Measurements from ENCODE around the gene ADNP2.

ADNP2 gene

DNA sequence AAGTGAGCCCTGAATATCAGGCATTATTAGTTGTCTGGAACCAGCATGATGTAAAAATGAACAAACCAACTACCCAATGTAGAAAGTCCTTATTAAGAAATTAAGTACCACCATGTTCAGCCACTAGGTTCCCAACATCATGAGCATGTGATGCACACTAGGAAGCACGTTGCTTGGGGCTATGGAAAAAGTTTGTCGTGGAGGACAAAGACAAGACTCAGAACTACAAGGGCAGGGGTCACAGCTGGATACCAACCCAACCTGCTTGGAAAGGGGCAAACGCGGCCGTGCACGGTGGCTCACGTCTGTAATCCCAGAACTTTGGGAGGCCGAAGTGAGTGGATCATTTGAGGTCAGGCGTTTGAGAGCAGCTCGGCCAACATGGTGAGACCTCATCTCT lies 64.0 kb downstream of the ADNP2 start:
- no peaks in the 10 kb centered on the region for H3K27me3 ChIP-seq (ENCODE audit: insufficient read depth, low read length)
- no peaks in the 10 kb centered on the region for H3K4me1 ChIP-seq (ENCODE audit: insufficient read depth, low read length)
- no peak overlapping the region for H2AFZ ChIP-seq (ENCODE audit: low read depth, low read length)
- H3K4me3 ChIP-seq (ENCODE audit: low read length): no peak overlapping the region
- H3K36me3 ChIP-seq (ENCODE audit: insufficient read depth, low read length): peaks cover 4% of the 10 kb centered on the region
- peaks cover 4% of the 10 kb centered on the region for H3K9me3 ChIP-seq (ENCODE audit: low read length)

DNA sequence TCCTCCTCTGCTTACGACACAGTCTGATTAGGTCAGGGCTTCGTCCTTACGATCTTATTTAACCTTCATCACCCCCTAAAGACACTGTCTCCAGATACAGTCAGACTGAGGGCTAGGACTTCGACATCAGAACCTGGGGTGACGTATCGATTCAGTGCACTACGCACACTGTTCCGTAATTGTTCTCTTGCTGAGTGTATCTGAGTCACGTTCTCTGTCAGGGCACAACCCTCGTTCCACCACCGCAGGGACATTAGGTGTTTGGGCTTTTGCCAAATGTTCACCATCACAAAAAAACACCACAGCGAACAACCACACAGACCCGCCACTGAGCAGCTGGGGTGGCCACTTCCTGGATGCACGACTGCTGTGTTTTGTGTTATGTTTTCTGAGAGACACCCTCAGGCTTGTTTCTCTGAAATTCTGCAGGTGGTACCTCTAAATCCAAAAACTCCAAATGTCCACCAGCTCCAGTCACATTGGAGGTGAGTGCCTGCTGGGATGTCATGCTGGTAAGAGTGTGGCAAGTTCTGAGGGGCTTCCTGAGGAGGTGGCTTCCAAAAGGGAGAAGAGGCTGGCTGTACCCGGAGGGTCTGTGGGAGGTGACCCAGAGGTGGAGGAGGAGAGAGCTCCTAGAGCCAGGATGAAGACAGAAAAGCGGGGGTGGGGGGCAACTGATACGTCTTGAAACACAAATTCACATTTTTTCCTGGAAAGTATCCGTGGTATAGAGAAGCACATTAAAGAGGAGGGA lies 66.6 kb downstream of the ADNP2 start:
- H3K36me3 ChIP-seq (ENCODE audit: insufficient read depth, low read length): peaks cover 2% of the 10 kb centered on the region
- no peak overlapping the region for H2AFZ ChIP-seq (ENCODE audit: low read depth, low read length)
- peaks cover 4% of the 10 kb centered on the region for H3K9me3 ChIP-seq (ENCODE audit: low read length)

DNA sequence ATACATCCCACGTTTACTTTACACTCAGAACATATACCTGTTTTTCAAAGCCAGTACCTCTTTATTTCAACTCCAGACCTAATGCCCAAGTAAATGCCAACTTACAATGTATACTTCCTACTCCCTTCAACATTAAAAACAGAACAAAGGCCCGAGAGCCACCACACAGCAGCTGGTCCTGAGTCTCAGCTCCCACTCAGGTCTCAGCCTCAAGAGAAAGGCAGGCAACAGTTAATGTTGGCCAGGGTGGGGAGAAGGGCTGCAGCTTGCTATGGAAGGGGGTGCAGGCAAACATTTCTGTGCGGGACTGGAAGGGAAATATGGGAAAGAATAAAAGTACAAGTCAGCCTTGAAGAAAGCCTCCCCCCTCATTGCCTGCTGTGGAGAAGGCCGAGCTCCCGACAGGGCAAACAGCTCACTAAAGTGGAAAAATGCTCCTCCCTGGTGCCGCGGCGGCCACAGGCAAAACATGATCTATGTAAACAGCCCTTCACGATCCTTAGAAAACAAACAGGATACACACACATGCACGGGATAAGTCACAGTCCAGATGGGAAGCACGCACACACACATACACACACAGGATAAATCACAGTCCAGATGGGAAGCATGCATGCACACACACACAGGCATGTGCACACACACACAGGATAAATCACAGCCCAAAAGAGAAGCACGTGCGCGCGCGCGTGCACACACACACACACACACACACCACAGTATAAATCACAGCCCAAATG lies 67.4 kb downstream of the ADNP2 start:
- H3K4me3 ChIP-seq (ENCODE audit: low read length): no peak overlapping the region
- H2AFZ ChIP-seq (ENCODE audit: low read depth, low read length): no peak overlapping the region
- peaks cover 4% of the 10 kb centered on the region for H3K9me3 ChIP-seq (ENCODE audit: low read length)
- peaks cover 2% of the 10 kb centered on the region for H3K36me3 ChIP-seq (ENCODE audit: insufficient read depth, low read length)
- H3K27me3 ChIP-seq (ENCODE audit: insufficient read depth, low read length): no peaks in the 10 kb centered on the region
- no peaks in the 10 kb centered on the region for H3K4me1 ChIP-seq (ENCODE audit: insufficient read depth, low read length)

More for the DNA sequence above, 66.6 kb downstream of the ADNP2 start:
- no peaks in the 10 kb centered on the region for H3K27me3 ChIP-seq (ENCODE audit: insufficient read depth, low read length)
- no peak overlapping the region for H3K4me3 ChIP-seq (ENCODE audit: low read length)
- no peaks in the 10 kb centered on the region for H3K4me1 ChIP-seq (ENCODE audit: insufficient read depth, low read length)

DNA sequence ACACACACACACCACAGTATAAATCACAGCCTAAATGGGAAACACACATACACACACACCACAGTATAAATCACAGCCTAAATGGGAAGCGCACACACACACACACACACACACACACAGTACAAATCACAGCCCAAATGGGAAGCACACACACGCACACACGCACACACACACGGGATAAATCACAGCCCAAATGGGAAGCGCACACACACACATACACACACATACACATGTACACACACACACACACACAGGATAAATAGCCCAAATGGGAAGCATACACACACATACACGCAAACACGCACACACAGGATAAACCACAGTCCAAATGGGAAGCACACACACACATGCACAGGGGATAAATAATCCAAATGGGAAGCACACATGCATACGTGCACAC lies 68.1 kb downstream of the ADNP2 start:
- no peak overlapping the region for H3K4me3 ChIP-seq (ENCODE audit: low read length)
- peaks cover 2% of the 10 kb centered on the region for H3K4me1 ChIP-seq (ENCODE audit: insufficient read depth, low read length)
- H3K27me3 ChIP-seq (ENCODE audit: insufficient read depth, low read length): no peaks in the 10 kb centered on the region
- no peak overlapping the region for H2AFZ ChIP-seq (ENCODE audit: low read depth, low read length)
- H3K36me3 ChIP-seq (ENCODE audit: insufficient read depth, low read length): peaks cover 2% of the 10 kb centered on the region
- peaks cover 4% of the 10 kb centered on the region for H3K9me3 ChIP-seq (ENCODE audit: low read length)

DNA sequence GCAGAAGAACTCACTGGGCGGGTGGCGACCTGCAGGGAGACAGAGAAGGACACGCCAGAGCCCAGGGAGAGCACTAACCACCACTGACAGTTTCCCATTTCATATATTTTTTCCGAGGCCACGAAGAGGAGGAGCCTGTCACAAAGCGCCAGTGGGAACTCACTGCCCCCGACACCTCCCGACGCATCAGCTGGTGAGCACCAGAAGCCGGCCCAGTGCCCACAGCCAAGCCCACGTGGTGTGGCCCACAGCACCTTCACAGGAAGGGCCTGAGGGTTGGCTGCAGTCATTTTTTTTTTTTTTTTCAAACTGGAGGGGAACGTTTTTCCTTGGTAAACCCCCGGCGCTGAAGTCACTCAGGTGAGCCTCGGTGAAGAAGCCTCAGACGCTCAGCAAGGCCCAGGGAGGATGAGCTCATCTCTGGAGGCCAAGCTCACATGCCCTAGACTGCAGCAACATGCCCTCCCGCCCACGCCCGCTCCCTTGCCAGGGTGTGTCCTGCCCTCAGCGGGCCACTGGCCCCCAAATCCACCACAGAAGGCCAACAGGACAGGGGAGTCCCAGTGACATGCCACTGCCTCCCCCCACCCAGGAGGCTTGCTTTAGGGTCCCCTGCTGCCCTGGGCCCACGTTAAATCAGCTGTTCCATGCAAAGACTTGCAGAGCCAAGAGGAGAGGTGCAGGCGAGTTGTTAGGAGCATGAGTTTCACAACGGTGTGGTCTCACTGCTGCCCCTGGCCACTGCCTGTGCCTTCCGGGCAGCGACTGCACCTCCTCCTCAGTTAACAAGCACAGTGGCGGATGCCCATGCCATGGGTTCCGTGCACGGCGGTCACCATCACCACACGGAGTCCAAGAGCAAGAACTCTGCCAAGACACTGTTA lies 70.1 kb downstream of the ADNP2 start:
- H3K4me1 ChIP-seq (ENCODE audit: insufficient read depth, low read length): peaks cover 5% of the 10 kb centered on the region
- H2AFZ ChIP-seq (ENCODE audit: low read depth, low read length): no peak overlapping the region
- no peaks in the 10 kb centered on the region for H3K27me3 ChIP-seq (ENCODE audit: insufficient read depth, low read length)
- H3K4me3 ChIP-seq (ENCODE audit: low read length): no peak overlapping the region
- peaks cover 3% of the 10 kb centered on the region for H3K9me3 ChIP-seq (ENCODE audit: low read length)
- H3K36me3 ChIP-seq (ENCODE audit: insufficient read depth, low read length): peaks cover 2% of the 10 kb centered on the region

DNA sequence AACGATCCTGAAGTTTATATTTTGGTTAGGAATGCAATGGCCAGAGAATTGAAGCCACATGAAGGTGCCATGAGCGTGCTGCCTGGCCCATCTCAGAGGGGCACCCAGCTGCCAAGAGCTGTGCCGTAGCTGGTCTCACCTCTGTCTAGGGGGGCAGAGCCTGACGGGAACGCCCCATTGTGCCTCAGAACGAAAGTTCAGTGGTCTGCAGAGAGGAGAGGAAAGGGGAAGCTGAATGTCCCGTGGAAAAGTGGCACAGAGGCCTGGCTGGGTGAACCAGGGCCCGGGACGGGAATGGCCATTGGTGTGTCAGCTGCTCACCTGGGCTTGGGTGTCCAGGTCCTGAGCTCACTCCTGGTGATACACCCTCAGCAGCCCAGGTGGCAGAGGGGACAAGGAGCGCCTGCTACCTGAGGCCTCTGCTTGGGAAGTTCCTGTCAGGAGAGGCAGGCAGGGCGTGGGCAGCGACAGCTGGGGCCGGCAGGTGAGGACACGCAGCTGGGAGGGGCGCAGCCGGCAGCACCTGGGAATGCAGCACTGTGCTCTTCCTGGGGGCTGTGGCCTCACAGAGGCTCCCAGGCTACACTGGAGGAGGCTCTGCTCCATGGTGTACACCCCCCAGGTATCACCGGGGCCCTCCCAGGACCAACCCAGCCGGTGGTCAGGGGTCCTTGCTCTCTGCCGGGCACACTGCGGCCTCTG lies 70.9 kb downstream of the ADNP2 start:
- Histone ChIP-seq H2AFZ (ENCODE audit: low read depth, low read length) (no peak overlapping the region), H3K4me1 (ENCODE audit: insufficient read depth, low read length) (peaks cover 5% of the 10 kb centered on the region), H3K4me3 (ENCODE audit: low read length) (no peak overlapping the region), H3K36me3 (ENCODE audit: insufficient read depth, low read length) (peaks cover 2% of the 10 kb centered on the region), H3K9me3 (ENCODE audit: low read length) (peaks cover 2% of the 10 kb centered on the region), H3K27me3 (ENCODE audit: insufficient read depth, low read length) (no peaks in the 10 kb centered on the region)

DNA sequence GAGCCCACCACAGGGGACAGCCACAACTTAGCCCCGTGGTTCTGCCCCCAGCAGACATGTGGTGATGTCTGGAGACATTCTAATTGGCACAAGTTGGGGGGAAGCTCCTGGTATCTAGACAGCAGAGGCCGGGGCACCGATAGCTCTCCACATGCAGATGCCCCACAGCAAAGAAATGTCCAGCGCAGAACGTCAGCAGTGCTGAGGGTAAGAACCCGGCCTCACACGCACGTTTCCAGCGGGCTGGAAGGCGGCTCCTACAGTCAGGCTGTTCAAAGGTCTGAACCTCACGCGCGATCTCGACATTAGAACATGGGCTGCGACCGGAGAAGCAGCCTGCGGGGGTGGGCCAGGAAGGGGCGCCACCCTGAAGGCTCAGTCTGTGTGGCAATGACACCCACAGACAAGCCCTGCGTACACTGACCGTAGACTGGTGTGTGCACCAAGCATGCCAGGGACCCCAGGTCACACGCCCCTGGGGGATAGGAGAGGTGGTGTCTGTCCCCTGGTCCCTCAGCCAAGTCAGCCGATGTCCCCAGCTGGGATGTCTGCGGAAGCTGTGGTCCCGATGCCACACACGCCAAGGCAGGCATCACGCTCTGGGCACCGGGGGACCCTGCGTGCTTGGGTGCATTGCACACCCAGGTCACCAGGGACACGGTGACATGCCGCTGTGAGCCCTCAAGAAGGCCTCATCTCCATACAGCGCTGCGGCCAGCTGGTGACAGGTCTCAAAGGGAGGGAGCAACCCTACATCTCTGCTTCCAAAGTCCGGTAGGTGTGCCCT lies 71.9 kb downstream of the ADNP2 start:
- Histone ChIP-seq H3K36me3 (ENCODE audit: insufficient read depth, low read length) (peaks cover 2% of the 10 kb centered on the region), H2AFZ (ENCODE audit: low read depth, low read length) (no peak overlapping the region), H3K9me3 (ENCODE audit: low read length) (no peaks in the 10 kb centered on the region), H3K4me1 (ENCODE audit: insufficient read depth, low read length) (peaks cover 5% of the 10 kb centered on the region), H3K27me3 (ENCODE audit: insufficient read depth, low read length) (no peaks in the 10 kb centered on the region), H3K4me3 (ENCODE audit: low read length) (no peak overlapping the region)

DNA sequence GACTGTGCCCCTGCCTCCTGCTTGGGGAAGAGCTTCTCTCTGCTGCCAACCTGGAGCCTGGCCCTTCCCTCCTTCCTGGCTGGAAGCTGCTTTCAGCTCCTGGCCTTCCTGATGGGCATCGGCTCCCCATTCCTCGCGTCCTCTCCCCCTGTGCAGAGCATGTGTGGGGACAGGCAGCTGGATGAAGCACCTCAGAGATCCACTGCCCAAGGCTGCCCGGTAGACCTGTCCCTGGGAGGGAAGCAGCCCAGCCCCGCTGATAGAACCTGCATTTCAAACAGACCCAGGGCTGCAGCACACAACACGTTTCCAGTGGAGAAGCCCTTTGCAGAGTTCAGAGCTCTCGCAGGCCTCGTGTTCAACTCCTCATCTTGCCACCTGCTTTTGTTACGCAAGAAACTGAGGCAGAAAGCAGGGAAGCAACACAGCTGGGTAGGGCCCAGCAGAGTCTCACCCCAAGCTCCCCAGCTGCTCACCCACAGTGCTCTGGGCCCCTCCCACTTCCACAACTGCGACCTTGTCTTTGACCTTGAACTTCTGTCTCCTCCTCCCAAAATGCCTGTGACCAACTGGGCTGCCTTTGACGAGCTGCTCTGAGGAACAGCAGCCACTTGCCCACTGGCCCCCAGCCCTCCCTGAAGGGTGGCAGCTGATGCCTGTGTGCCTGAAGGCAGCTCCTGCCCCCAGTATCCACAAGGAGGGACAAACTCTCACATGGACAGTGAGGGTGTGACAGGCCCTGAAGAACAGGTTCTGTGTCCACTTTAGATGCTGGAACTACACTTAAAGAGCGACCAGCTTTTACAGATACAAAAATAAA lies 72.8 kb downstream of the ADNP2 start:
- Histone ChIP-seq H3K27me3 (ENCODE audit: insufficient read depth, low read length) (no peaks in the 10 kb centered on the region), H3K4me3 (ENCODE audit: low read length) (no peak overlapping the region), H3K9me3 (ENCODE audit: low read length) (no peaks in the 10 kb centered on the region), H3K36me3 (ENCODE audit: insufficient read depth, low read length) (peaks cover 2% of the 10 kb centered on the region), H3K4me1 (ENCODE audit: insufficient read depth, low read length) (peaks cover 5% of the 10 kb centered on the region), H2AFZ (ENCODE audit: low read depth, low read length) (no peak overlapping the region)

DNA sequence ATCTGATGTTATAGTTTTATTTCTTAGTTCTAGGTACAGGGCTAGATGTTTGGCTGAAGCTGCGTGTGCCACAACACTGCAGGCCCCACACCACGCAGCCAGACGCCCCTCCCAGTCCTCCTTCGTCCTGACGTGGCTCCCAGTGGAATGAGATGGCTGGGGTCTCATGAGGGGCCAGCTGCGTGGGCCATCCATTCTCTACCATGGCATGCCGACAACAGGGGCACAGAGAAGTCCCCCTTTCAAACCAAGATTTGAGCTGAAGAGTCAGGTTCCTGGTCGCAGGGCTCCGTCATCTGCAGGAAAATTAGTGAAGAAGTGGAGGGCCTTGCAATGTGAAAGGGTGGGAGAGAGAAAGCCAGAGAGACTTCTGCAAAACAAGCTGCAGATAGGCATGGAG lies 73.8 kb downstream of the ADNP2 start:
- Histone ChIP-seq H3K4me1 (ENCODE audit: insufficient read depth, low read length) (peaks cover 5% of the 10 kb centered on the region), H2AFZ (ENCODE audit: low read depth, low read length) (no peak overlapping the region)

DNA sequence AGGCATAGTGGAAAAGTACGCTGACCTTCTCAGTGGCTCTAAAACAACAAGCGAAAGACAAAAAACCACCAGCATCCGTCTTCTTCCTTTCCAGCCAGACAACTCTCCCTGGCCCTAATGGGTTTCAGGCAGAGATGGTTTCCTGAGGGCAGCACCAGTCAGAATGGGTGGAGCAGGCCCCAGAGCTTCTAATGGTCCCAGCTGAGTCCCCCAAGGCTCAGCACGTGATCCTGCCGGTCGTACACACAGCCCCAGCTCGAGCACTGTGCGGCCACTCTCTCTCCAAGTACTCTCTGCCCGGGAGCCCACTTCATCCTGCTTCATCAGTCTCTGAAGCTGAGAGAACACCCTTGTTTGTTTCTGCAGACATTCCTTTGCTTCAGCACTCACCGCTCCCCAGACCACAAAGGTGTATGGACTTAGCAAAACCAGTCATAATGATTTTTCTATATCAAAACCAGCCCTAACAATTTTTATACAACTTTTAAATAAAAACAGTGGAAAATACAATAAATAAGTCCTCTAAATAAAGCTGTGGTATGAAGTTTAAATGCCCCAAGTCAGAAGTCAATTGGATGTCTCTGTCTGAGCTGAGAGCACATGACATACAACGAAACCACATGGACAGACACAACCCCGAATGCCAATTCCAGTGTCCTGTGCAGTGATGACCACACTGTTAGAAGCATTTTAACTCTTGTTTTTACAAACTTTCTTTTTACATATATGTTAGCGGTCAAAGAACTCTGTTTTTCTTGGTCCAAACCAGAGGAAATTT lies 74.4 kb downstream of the ADNP2 start:
- no peaks in the 10 kb centered on the region for H3K9me3 ChIP-seq (ENCODE audit: low read length)
- H3K4me3 ChIP-seq (ENCODE audit: low read length): no peak overlapping the region
- no peak overlapping the region for H2AFZ ChIP-seq (ENCODE audit: low read depth, low read length)
- H3K4me1 ChIP-seq (ENCODE audit: insufficient read depth, low read length): peaks cover 5% of the 10 kb centered on the region
- no peaks in the 10 kb centered on the region for H3K27me3 ChIP-seq (ENCODE audit: insufficient read depth, low read length)
- H3K36me3 ChIP-seq (ENCODE audit: insufficient read depth, low read length): peaks cover 2% of the 10 kb centered on the region

More for the DNA sequence above, 73.8 kb downstream of the ADNP2 start:
- H3K4me3 ChIP-seq (ENCODE audit: low read length): no peak overlapping the region
- no peaks in the 10 kb centered on the region for H3K9me3 ChIP-seq (ENCODE audit: low read length)
- H3K27me3 ChIP-seq (ENCODE audit: insufficient read depth, low read length): no peaks in the 10 kb centered on the region
- peaks cover 2% of the 10 kb centered on the region for H3K36me3 ChIP-seq (ENCODE audit: insufficient read depth, low read length)

DNA sequence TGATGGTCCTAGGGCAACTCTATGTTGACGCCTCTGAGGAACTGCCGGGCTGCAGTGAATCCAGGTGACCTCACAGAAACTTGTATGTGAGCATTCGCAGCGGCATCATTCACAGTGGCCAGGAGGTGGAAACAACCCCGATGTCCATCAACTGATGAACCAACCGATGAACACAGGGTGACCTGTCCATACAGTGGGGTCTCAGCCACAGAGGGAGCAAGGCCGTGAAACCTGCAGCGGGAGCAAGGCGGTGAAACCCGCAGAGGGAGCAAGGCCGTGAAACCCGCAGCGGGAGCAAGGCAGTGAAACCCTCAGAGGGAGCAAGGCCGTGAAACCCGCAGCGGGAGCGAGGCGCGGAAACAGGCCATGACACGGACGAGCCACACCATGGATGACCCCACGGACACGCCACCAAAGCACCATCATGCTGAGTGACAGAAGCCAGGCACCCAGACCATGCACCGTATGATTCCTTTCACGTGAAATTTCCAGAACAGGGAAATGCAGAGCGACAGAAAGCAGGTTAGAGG lies 75.2 kb downstream of the ADNP2 start:
- H2AFZ ChIP-seq (ENCODE audit: low read depth, low read length): no peak overlapping the region
- no peaks in the 10 kb centered on the region for H3K27me3 ChIP-seq (ENCODE audit: insufficient read depth, low read length)
- H3K4me1 ChIP-seq (ENCODE audit: insufficient read depth, low read length): peaks cover 5% of the 10 kb centered on the region
- H3K4me3 ChIP-seq (ENCODE audit: low read length): no peak overlapping the region
- no peaks in the 10 kb centered on the region for H3K9me3 ChIP-seq (ENCODE audit: low read length)
- peaks cover 2% of the 10 kb centered on the region for H3K36me3 ChIP-seq (ENCODE audit: insufficient read depth, low read length)
